Ovary (tissue), 9 donors: ENCODE data around the gene SGTA. TPM values are rescaled to one million over a fixed set of nuclear protein-coding genes. Genes with fewer than 3 reads are reported as not detected.
A peak's percentile ranks its signal among the peaks of the same experiment; 100 is the strongest.

Source experiments
- DNase-seq, 5 donors: peaks; one replicate each; pipeline ENCODE4 v3.0.0-alpha.2; 2019 to 2020
- H3K27ac ChIP-seq, 2 donors: fragments of 200-600 bp; one replicate each; pipeline versions ENCODE4 v1.5.1 to v1.8.0; 2019 to 2022
- H3K27me3 ChIP-seq: fragments of 200-600 bp; one replicate; pipeline ENCODE4 v1.8.0; 2022
- H3K36me3 ChIP-seq: fragments of 200-600 bp; sonication (generic); one replicate; pipeline ENCODE4 v1.5.1; 2019
- H3K4me1 ChIP-seq: one replicate; pipeline ENCODE4 v1.8.1; 2013; ENCODE audit warnings: mild to moderate bottlenecking, moderate library complexity; ENCODE audit not compliant: insufficient read depth
- H3K4me3 ChIP-seq: fragments of 200-600 bp; sonication (generic); one replicate; pipeline ENCODE4 v1.5.1; 2017
- H3K9me3 ChIP-seq, 2 donors: fragments of 200-600 bp in 1 of 2; sonication (generic) in 1 of 2; one replicate each; pipeline versions ENCODE4 v1.5.1 to v1.8.1; 2013 to 2019; ENCODE audit warnings: mild to moderate bottlenecking in 1 of 2, moderate library complexity in 1 of 2
- EP300 ChIP-seq: sonication (generic); formaldehyde crosslinking; IDR thresholded peaks from one replicate; pipeline ENCODE4 v1.6.1; 2017; ENCODE audit warnings: antibody characterized with exemption
- POLR2A ChIP-seq: fragments of 450-650 bp; IDR thresholded peaks from one replicate; pipeline ENCODE4 v1.6.1; 2017; ENCODE audit warnings: antibody characterized with exemption, mild to moderate bottlenecking, moderate library complexity
- WGBS, 3 donors: extraction: QIAGEN DNeasy Blood & Tissue Kit in 1 of 3; methylation state at CpG; one replicate each; pipeline versions ENCODE4 v1.1.5 to v1.1.7; 2013 to 2017; 5-methylcytosine and 5-hydroxymethylcytosine counted together
- intact Hi-C, 4 donors: fragments of 100-400 bp; cut with DNase I; formaldehyde crosslinking; loops; one replicate each; pipeline versions ENCODE4 v1.11.0 to v1.15.1; 2022 to 2023
- polyA plus RNA-seq, 2 donors: library from polyadenylated mRNA; stranded (reverse); fragments of 200-250 nt in 1 of 2; fragments of 350-450 nt in 1 of 2; fragmentation: Illumina TruSeq in 1 of 2; extraction: RNeasy Lipid Tissue Mini Kit (QIAGEN cat#74804) in 1 of 2; gene quantifications; one replicate each; pipeline ENCODE4 v1.2.3, GENCODE V29; 2013 to 2014
- total RNA-seq, 7 donors: library from RNA; depleted of rRNA in 2 of 7; stranded (reverse); fragments of >200 nt in 2 of 7; fragmentation: NEBNext Ultra II Directional in 3 of 7; extraction: Animal tissue kit (Norgen Biotek cat#: 25700) in 3 of 7; gene quantifications; one replicate each; pipeline versions ENCODE4 v1.1.0 to v1.2.4, GENCODE V29; 2016 to 2023
- TF ChIP-seq, protein P1 (sequence below), 3 donors: fragments of 450-650 bp in 2 of 3; fragments of 200-600 bp in 1 of 3; IDR thresholded peaks; one replicate each; pipeline versions ENCODE4 v1.5.1 to v1.8.0; 2016 to 2022; ENCODE audit warnings: antibody characterized with exemption in 3 of 3, mild to moderate bottlenecking in 1 of 3
- donor health status: DM: no; HTN: no; CAD: no; lungs with moderate emphysema.
- donor health status: DM: no; HTN: no; CAD: no.
- donor health status: Bipolar disorder and iron deficiency.
- donor health status: DM: yes; HTN: yes; CAD: no.
- donor health status: DM: no; HTN: no; CAD: no.
- donor health status: DM: yes; HTN: yes; CAD: no.

The SGTA gene
- total and polyA plus RNA-seq, 9 donors = 27.0 to 65.5 (median 53.4) TPM

GRCh38 chr19:2787115-2787514 lies 4.0 kb upstream of the SGTA start:
- intact Hi-C loops = no loop called here
- no peak for TF ChIP-seq POLR2A
- TF ChIP-seq, protein P1, sequence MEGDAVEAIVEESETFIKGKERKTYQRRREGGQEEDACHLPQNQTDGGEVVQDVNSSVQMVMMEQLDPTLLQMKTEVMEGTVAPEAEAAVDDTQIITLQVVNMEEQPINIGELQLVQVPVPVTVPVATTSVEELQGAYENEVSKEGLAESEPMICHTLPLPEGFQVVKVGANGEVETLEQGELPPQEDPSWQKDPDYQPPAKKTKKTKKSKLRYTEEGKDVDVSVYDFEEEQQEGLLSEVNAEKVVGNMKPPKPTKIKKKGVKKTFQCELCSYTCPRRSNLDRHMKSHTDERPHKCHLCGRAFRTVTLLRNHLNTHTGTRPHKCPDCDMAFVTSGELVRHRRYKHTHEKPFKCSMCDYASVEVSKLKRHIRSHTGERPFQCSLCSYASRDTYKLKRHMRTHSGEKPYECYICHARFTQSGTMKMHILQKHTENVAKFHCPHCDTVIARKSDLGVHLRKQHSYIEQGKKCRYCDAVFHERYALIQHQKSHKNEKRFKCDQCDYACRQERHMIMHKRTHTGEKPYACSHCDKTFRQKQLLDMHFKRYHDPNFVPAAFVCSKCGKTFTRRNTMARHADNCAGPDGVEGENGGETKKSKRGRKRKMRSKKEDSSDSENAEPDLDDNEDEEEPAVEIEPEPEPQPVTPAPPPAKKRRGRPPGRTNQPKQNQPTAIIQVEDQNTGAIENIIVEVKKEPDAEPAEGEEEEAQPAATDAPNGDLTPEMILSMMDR (IDR thresholded peaks at IDR 0.05) = no peak
- no peak for TF ChIP-seq EP300
- no peaks in the 10 kb centered on the region for H3K9me3 ChIP-seq
- H3K4me1 ChIP-seq = peaks cover 20% of the 10 kb centered on the region
- H3K27ac ChIP-seq = no peak overlapping the region
- 78 to 79% (median 79%) methylated on average over 8 of the region's 8 CpGs for WGBS, 3 donors
- no peak overlapping the region for H3K4me3 ChIP-seq
- H3K36me3 ChIP-seq = no peaks in the 10 kb centered on the region
- H3K27me3 ChIP-seq = no peaks in the 10 kb centered on the region
- DNase-seq = no peak

DNA sequence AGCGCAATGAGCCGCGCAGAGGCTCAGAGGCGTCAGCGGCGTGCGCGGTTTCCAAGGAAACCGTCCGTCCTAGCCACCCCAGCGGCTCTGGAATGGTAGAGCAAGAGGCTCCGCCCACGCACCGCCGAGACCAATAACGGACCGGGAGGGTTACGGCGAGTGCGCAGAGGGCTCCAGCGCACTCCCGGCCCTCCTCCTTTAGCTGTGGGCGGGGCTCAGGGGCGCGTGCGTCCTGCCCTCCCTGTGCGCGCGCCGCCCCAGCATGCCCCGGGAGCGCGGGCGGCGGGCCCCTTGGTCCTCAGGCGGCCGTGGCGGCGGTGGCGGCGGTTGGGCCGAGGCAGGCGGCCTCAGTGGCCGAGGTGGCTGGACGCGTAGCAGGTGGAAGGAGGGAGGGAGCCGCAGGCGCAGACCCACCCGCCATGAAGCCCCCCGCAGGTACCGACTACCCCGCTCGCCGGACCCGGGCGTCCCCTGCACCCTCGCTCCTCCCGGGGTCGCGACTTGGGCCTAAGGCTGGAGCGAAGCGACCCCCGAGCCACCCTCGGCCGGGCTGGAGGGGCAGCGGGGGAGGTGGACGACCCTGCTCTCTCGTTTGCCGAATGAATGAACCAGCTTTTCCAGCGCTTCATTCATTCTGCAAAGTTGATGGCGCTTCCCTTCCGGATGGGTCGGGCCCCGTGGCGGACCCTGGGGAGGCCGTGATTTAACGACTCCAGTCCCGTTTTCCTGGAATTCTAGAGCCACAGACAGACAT lies 2.3 kb upstream of the SGTA start, which contains the start of gene THOP1:
Gene THOP1 (plus strand): TSS at position 260 of the 754 bp plus-strand sequence. CDS start 160 bp downstream, at position 420.
- no peaks in the 10 kb centered on the region for H3K27me3 ChIP-seq
- DNase-seq = peak; percentile 98 to 99 (median 99)
- H3K36me3 ChIP-seq = no peaks in the 10 kb centered on the region
- peaks cover 9% of the 10 kb centered on the region for H3K4me1 ChIP-seq
- H3K4me3 ChIP-seq = peak within 1 kb of the TSS; percentile 95
- no peak within 1 kb of the TSS for H3K27ac ChIP-seq
- intact Hi-C loops = no loop called here
- 0 to 1% (median 0%) methylated on average over 53 to 78 of the region's 78 CpGs for WGBS, 3 donors
- H3K9me3 ChIP-seq = no peaks in the 10 kb centered on the region
- TF ChIP-seq, protein P1 (IDR thresholded peaks at IDR 0.05) = peak in 1 of 3 donors; percentile 18
- TF ChIP-seq POLR2A = peak; percentile 57
- no peak for TF ChIP-seq EP300

DNA sequence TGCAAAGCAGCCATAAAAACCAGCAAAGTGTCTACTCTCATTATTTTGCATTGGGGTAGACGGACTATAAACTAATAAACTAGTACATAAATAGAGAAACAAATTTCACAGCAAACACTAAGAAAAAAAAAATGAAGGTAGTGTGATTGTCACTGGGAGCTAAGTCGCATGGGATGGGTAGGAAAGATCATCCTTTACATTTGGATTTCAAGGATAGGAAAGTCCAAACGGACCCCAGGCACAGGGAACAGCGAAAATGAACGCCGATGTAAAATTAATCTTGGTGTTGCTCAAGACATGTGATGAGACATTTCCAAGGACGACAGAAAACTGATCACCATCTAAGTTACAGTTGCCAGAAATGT lies 690 bp upstream of the SGTA start:
- no peak for DNase-seq
- Histone ChIP-seq H3K9me3 (no peaks in the 10 kb centered on the region), H3K27me3 (no peaks in the 10 kb centered on the region), H3K36me3 (no peaks in the 10 kb centered on the region), H3K4me3 (no peak overlapping the region), H3K4me1 (peaks cover 2% of the 10 kb centered on the region), H3K27ac (no peak overlapping the region)
- WGBS, 3 donors = 56 to 73% (median 66%) methylated on average over 7 of the region's 7 CpGs
- intact Hi-C loops = no loop called here
- TF ChIP-seq EP300 (no peak), POLR2A (no peak)
- TF ChIP-seq, protein P1 (IDR thresholded peaks at IDR 0.05) = no peak

DNA sequence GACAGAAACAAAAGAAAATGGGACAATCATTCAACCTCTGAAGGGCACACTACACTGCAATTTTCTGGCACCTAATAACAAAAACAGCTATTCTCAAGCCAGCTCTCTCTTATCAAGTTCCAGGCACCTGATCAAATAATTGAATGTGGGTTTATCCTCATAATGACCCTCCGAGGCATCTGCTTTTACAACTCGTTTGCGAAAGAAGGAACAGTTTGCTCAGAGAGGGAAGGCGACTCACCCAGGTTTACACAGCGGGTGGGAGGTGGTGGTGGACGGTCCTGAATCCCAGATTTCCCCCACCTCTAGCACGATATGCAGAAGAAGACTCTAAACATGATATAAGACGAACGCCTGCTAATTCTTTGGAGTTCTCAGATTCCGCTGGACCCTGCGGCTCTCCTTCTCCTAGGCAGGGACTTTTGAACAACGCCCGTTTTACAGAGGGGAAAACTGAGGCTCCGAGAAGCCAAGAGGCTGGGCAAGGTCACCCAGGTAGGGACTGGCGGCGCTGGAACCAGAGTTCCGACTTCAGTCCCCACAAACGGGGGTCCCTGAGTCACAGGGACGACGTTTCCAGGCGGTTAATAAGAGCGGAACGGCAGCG lies 641 bp downstream of the SGTA start:
- WGBS, 3 donors = 1% methylated on average over 23 to 24 of the region's 24 CpGs
- no peaks in the 10 kb centered on the region for H3K9me3 ChIP-seq
- DNase-seq = no peak
- peak overlapping the region; percentile 69 for H3K4me3 ChIP-seq
- peak overlapping the region; percentile 79 to 85 for H3K27ac ChIP-seq
- TF ChIP-seq, protein P1 (IDR thresholded peaks at IDR 0.05) = no peak
- TF ChIP-seq EP300 (no peak), POLR2A (no peak)
- intact Hi-C loops = no loop called here
- no peaks in the 10 kb centered on the region for H3K27me3 ChIP-seq
- H3K4me1 ChIP-seq = peaks cover 2% of the 10 kb centered on the region
- no peaks in the 10 kb centered on the region for H3K36me3 ChIP-seq
